Activated CD4-positive, alpha-beta memory T cell treated with anti-CD3 and anti-CD28 coated beads, Interleukin-2, amount 10 ng/mL, durations not matched to agents 7 days and 5 days (primary cell): ENCODE results near the gene PI4KB. TPM values are rescaled to one million over a fixed set of nuclear protein-coding genes. Genes with fewer than 3 reads are reported as not detected.
"Not testable (repeated sequence)": the region's sequence is repeated elsewhere in the genome, so short reads cannot be mapped to it uniquely, and the experiment has no call there.

Experiments
- CTCF ChIA-PET: fragments of 350-600 bp; sonication (Branson Sonifier 250); formaldehyde crosslinking; loops from one replicate; lab custom pipeline; 2021; ENCODE audit warnings: antibody characterized with exemption, inconsistent platforms; lab: Charles Lee
- POLR2A ChIA-PET: fragments of 350-600 bp; sonication (Branson Sonifier 250); formaldehyde crosslinking; loops from one replicate; lab custom pipeline; 2021; ENCODE audit warnings: antibody characterized with exemption; lab: Charles Lee
- DNase-seq: peaks from one replicate; pipeline ENCODE4 v3.0.0-alpha.2; 2020
- H3K27ac Mint-ChIP-seq: one replicate; pipeline ENCODE4 v1.8.0; 2021; ENCODE audit warnings: mild to moderate bottlenecking, mixed read lengths
- H3K27me3 Mint-ChIP-seq: one replicate; pipeline ENCODE4 v1.8.0; 2021; ENCODE audit warnings: mixed read lengths
- H3K36me3 Mint-ChIP-seq: one replicate; pipeline ENCODE4 v1.8.0; 2021; ENCODE audit warnings: low read depth, mixed read lengths
- H3K4me1 Mint-ChIP-seq: one replicate; pipeline ENCODE4 v1.8.0; 2021; ENCODE audit warnings: mixed read lengths
- H3K4me3 Mint-ChIP-seq: one replicate; pipeline ENCODE4 v1.8.0; 2021; ENCODE audit warnings: mild to moderate bottlenecking, mixed read lengths
- H3K9me3 Mint-ChIP-seq: one replicate; pipeline ENCODE4 v1.8.0; 2021; ENCODE audit warnings: mixed read lengths
- total RNA-seq, 2 experiments: library from RNA; stranded (reverse); gene quantifications; one replicate each; pipeline ENCODE4 v1.2.3, GENCODE V29; 2021

PI4KB gene
- total RNA-seq, 2 experiments from 2014 or later, result 71.2 to 72.9 TPM

DNA sequence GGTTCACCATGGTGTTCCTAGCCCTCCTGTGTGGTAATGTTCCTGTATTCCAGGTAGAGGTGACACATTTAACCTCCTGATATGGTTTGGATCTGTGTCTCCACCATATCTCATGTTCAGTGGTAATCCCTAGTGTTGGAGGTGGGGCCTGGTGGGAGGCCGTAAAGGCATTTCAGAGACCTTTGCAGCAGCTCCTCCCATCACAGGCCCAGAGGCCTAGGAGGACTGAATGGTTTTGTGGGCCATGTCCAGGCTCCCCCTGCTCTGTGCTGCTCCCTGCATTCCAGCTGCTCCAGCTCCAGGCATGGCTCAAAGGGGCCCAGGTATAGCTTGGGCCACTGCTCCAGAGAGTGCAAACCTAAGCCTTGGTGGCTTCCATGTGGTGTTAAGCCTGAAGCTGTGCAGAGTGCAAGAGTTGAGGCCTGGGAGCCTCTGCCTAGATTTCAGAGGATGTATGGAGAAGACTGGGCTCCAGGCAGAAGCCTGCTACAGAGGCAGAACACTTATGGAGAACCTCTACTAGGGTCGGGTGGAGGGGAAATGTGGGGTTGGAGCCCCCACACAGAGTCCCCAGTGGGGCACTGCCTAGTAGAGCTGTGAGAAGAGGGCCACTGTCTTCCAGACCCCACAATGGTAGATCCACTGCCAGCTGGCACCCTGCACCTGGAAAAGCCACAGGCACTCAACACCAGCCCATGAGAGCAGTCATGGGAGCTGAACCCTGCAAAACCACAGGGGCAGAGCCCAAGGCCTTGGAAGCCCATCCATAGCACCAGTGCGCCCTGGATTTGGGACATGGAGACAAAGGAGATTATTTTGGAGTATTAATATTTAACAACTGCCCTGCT, 35.3 kb upstream of the PI4KB start:
- H3K4me3 Mint-ChIP-seq, result no peak overlapping the region
- peaks cover 24% of the 10 kb centered on the region for H3K9me3 Mint-ChIP-seq
- ChIA-PET CTCF (no interaction called here), POLR2A (no interaction called here)
- H3K27me3 Mint-ChIP-seq, result no peaks in the 10 kb centered on the region
- H3K4me1 Mint-ChIP-seq, result no peaks in the 10 kb centered on the region
- no peak for DNase-seq
- H3K36me3 Mint-ChIP-seq, result peaks cover 5% of the 10 kb centered on the region
- H3K27ac Mint-ChIP-seq, result no peak overlapping the region

DNA sequence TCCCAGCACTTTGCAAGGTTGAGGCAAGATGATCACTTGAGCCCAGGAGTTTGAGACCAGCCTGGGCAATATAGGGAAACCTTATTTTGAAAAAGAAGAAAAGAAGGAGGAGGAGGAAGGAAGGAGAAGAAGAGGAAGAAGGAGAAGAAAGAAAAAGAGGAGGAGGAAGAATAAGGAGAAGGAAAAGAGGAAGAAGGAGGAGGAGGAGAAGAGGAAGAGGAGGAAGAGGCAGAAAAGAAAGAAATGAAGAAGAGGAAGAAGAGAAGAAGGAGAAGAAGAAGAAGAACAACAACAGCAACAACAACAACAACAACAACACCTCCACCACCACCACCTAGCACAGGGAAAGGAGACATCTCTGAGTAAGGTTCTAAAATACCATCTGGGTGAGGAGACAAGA, 34.7 kb upstream of the PI4KB start:
- H3K27me3 Mint-ChIP-seq, result no peaks in the 10 kb centered on the region
- no peaks in the 10 kb centered on the region for H3K4me1 Mint-ChIP-seq
- ChIA-PET CTCF (no interaction called here), POLR2A (no interaction called here)
- no peak overlapping the region for H3K4me3 Mint-ChIP-seq
- no peak for DNase-seq
- peaks cover 5% of the 10 kb centered on the region for H3K36me3 Mint-ChIP-seq
- H3K9me3 Mint-ChIP-seq, result peaks cover 24% of the 10 kb centered on the region
- H3K27ac Mint-ChIP-seq, result no peak overlapping the region

DNA sequence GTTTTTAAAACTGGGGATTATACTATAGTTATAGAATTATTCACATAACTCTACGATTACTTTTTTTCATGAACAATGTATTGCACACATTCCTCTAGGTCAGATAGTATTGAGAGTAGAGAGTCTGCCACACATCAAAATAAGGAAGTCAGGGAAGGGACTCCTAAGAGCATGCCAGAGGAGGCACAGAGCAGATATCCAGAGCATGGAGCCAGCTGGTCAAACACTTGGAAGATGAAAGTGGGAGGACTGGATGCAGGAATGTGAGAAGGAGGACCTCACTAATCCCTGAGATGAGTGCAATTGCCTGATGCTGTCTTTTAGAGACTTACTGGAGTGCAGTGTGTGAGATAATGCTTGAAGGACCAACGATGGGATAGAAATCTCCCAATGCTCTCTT, 29.5 kb upstream of the PI4KB start:
- H3K4me1 Mint-ChIP-seq, result no peaks in the 10 kb centered on the region
- POLR2A ChIA-PET, result interaction anchor here (0.7 to 1.2 kb wide), 2 partner anchors 9 to 14 kb away, joined by 3 to 5 read pairs; no protein-coding TSS in a partner anchor
- H3K9me3 Mint-ChIP-seq, result peaks cover 15% of the 10 kb centered on the region
- no peak for DNase-seq
- H3K4me3 Mint-ChIP-seq, result no peak overlapping the region
- peaks cover 8% of the 10 kb centered on the region for H3K36me3 Mint-ChIP-seq
- CTCF ChIA-PET, result interaction anchor here (0.6 to 1.7 kb wide), 2 partner anchors 16 to 23 kb away, joined by 3 to 4 read pairs; no protein-coding TSS in a partner anchor
- no peak overlapping the region for H3K27ac Mint-ChIP-seq
- H3K27me3 Mint-ChIP-seq, result peaks cover 2% of the 10 kb centered on the region

DNA sequence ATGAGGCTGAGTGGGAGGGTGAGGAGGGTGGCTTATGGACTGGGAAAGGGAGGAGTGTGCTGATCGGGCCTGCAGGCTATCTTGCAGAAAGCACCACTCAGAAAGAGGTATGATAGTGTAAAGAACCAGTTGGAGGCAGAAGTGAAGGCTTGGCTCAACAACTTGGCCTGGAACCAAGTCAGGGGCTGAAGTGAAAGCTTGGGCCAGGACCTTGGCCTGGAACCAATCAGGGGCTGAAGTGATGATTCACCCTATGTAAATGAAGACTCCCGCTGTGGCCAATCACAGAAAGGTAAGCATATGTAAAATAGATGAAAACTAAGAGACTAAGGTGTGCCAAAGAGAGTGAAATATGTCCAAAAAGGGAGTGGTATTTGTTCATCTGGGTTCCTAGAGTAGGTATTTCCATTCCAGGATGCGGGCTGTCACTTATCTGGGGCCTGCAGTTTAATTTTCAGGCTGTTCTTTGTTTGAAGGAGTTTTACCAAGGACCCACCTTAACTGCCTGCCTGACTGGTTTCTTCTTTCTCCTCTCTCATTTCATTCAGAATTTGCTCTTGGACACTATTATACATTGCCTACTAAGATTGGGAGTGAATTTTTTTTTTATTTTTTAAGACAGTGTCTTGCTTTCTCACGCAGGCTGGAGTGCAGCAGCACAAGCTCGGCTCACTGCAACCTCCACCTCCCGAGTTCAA, 25.0 kb upstream of the PI4KB start:
- peaks cover 9% of the 10 kb centered on the region for H3K36me3 Mint-ChIP-seq
- no peak overlapping the region for H3K27ac Mint-ChIP-seq
- no peak overlapping the region for H3K4me3 Mint-ChIP-seq
- no peak for DNase-seq
- CTCF ChIA-PET, result interaction anchor here (5.3 kb wide), 1 partner anchor 12 kb away, joined by 25 read pairs; no protein-coding TSS in a partner anchor
- peaks cover 2% of the 10 kb centered on the region for H3K27me3 Mint-ChIP-seq
- POLR2A ChIA-PET, result no interaction called here
- H3K4me1 Mint-ChIP-seq, result peaks cover 10% of the 10 kb centered on the region
- peaks cover 11% of the 10 kb centered on the region for H3K9me3 Mint-ChIP-seq

- H3K27me3 Mint-ChIP-seq, result not testable (repeated sequence)
These were observed 23.1 kb upstream of the PI4KB start for GRCh38 chr1:151350323-151350722.

DNA sequence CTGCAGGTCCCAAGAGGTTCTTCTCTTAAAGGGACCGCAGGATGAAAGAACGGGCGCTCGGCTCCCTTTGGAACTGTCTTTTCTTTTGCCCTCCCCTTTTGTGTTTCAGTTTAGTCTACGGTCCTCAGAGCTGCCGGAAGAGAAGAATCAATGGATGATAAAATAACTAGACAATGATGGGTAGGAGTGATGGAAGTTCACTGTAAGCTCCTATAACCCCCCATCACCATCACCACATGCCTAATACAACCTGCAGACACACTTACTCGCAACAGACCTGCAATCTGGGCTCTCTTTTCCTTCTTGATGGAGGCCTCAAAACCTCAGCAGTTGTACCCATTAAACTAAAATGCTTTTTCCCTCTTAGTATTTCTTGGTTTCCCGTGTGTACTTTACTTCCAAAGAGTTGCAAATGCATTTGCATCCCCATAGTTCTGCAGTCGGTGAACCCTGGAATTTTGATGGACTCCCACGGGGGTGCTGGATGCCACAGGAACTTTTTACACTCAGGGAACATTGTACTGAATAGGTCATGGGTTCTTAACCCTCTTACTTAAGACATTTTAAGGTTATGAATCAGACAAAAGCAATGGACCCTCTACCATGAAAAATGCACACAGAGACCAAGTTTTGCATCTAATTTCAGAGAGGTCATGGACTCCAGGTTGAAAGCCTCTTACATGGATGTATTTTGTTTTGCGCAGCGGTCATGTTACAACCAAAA, 20.5 kb upstream of the PI4KB start:
- H3K4me1 Mint-ChIP-seq, result peaks cover 39% of the 10 kb centered on the region
- peak overlapping the region; percentile 88 for H3K4me3 Mint-ChIP-seq
- peaks cover 48% of the 10 kb centered on the region for H3K36me3 Mint-ChIP-seq
- no peak for DNase-seq
- H3K27ac Mint-ChIP-seq, result peak overlapping the region; percentile 94
- ChIA-PET CTCF (interaction anchor here (1.8 kb wide), 1 partner anchor 47 kb away, joined by 4 read pairs; no protein-coding TSS in a partner anchor), POLR2A (interaction anchor here (0.5 to 2.3 kb wide), 12 partner anchors 8 to 112 kb away, joined by 3 to 15 read pairs (median 5); partner anchors contain the start of genes PI4KB, POGZ, PSMB4 and PSMD4)
- peaks cover 11% of the 10 kb centered on the region for H3K9me3 Mint-ChIP-seq
- no peaks in the 10 kb centered on the region for H3K27me3 Mint-ChIP-seq

More at GRCh38 chr1:151350323-151350722, 23.1 kb upstream of the PI4KB start:
- peaks cover 11% of the 10 kb centered on the region for H3K9me3 Mint-ChIP-seq
- not testable (repeated sequence) for H3K4me3 Mint-ChIP-seq, DNase-seq, H3K27ac Mint-ChIP-seq
- peaks cover 25% of the 10 kb centered on the region for H3K4me1 Mint-ChIP-seq
- POLR2A ChIA-PET, result interaction anchor here (2.0 kb wide), 1 partner anchor 50 kb away, joined by 7 read pairs; the partner anchor contains the start of gene PSMB4
- CTCF ChIA-PET, result interaction anchor here (1.3 to 5.3 kb wide), 2 partner anchors 10 to 49 kb away, joined by 3 to 25 read pairs; no protein-coding TSS in a partner anchor
- H3K36me3 Mint-ChIP-seq, result peaks cover 24% of the 10 kb centered on the region

GRCh38 chr1:151346769-151347522, 19.7 kb upstream of the PI4KB start, which contains the start of gene RFX5:
RFX5 (minus strand) TSS chr1:151347252; CDS start chr1:151346320, 932 bp downstream.
- no peaks in the 10 kb centered on the region for H3K27me3 Mint-ChIP-seq
- ChIA-PET CTCF (interaction anchor here (1.8 kb wide), 1 partner anchor 46 kb away, joined by 4 read pairs; no protein-coding TSS in a partner anchor), POLR2A (interaction anchor here (0.9 to 2.3 kb wide), 10 partner anchors 9 to 112 kb away, joined by 3 to 15 read pairs (median 5); partner anchors contain the start of genes PI4KB, POGZ, PSMB4 and PSMD4)
- DNase-seq, result peak; percentile 96
- H3K27ac Mint-ChIP-seq, result peak within 1 kb of the TSS; percentile 94
- peaks cover 7% of the 10 kb centered on the region for H3K9me3 Mint-ChIP-seq
- H3K4me1 Mint-ChIP-seq, result peaks cover 39% of the 10 kb centered on the region
- peak within 1 kb of the TSS; percentile 88 for H3K4me3 Mint-ChIP-seq
- H3K36me3 Mint-ChIP-seq, result peaks cover 48% of the 10 kb centered on the region

DNA sequence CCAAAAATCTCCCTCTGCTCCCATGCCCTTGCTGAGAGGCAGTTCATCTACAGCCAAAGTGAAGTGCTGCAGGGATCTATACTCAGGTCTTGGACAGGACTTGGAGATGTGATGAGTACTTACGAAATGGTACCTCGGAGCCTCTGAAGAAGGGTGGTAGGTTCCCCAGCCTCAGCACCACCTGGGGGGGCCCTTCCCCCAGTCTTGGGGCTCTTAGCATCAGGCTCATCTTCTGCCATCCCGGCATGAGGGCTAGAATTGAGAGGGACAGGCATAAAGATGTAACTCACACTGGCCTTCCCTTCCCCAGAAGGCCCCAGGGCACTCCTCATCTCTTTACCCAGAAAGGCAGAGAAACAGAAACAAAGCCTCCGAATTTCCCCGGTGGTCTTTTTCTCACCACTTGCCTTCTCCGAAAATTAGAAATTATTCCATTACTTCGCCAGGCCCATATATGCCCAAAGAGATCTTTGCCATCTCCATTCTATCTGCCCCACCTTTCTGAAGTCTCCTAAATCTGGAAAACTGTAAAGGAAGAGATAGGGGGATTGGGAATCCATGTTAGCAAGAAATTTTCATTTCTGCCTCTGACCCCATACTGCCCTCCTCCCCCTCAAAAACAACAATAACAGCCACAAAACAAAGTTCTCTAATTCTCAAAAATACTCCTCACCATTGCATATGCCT, 19.0 kb upstream of the PI4KB start:
- Mint-ChIP-seq H3K9me3 (peaks cover 3% of the 10 kb centered on the region), H3K27me3 (no peaks in the 10 kb centered on the region), H3K4me1 (peaks cover 39% of the 10 kb centered on the region), H3K4me3 (peak overlapping the region; percentile 88), H3K27ac (peak overlapping the region; percentile 94), H3K36me3 (peaks cover 48% of the 10 kb centered on the region)
- ChIA-PET POLR2A (interaction anchor here (0.6 to 2.3 kb wide), 8 partner anchors 8 to 113 kb away, joined by 3 to 15 read pairs (median 5); partner anchors contain the start of genes PI4KB, POGZ, PSMB4 and PSMD4), CTCF (interaction anchor here (0.5 kb wide), 1 partner anchor 246 kb away, joined by 4 read pairs; no protein-coding TSS in a partner anchor)
- DNase-seq, result no peak

DNA sequence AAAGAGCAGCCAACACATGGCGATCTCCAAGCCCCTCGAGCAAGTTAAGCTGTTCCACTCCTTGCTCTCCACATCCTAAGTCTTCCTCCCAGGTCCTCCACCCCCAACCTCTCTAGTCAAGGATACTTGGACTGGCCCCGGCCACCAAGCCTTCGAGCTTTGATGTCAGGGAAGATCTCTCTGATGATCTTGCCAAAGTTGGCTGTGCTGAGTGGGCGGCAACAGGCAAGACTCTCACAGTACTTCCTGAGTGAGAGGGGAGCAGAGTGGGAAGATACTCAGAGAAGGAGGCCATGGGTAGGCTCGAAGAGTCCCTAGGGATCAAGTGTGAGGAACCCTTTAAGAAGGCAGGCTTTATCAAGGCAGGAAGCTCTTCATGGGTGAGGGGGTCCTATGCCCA, 17.1 kb upstream of the PI4KB start:
- Mint-ChIP-seq H3K27me3 (no peaks in the 10 kb centered on the region), H3K4me3 (no peak overlapping the region), H3K4me1 (peaks cover 49% of the 10 kb centered on the region), H3K27ac (peak overlapping the region; percentile 26), H3K36me3 (peaks cover 50% of the 10 kb centered on the region), H3K9me3 (no peaks in the 10 kb centered on the region)
- POLR2A ChIA-PET, result interaction anchor here (1.0 to 1.8 kb wide), 6 partner anchors 14 to 89 kb away, joined by 3 to 7 read pairs (median 4); partner anchors contain the start of genes PI4KB, PSMB4 and ZNF687
- CTCF ChIA-PET, result interaction anchor here (1.4 kb wide), 1 partner anchor 44 kb away, joined by 11 read pairs; no protein-coding TSS in a partner anchor
- DNase-seq, result no peak

- no peaks in the 10 kb centered on the region for H3K27me3 Mint-ChIP-seq
- no peaks in the 10 kb centered on the region for H3K9me3 Mint-ChIP-seq
- H3K27ac Mint-ChIP-seq, result peak overlapping the region; percentile 18
- DNase-seq, result no peak
- H3K4me3 Mint-ChIP-seq, result no peak overlapping the region
- POLR2A ChIA-PET, result interaction anchor here (1.0 to 1.7 kb wide), 5 partner anchors 13 to 89 kb away, joined by 3 to 5 read pairs (median 4); partner anchors contain the start of genes PSMB4 and ZNF687
- CTCF ChIA-PET, result interaction anchor here (1.4 kb wide), 1 partner anchor 43 kb away, joined by 11 read pairs; no protein-coding TSS in a partner anchor
- peaks cover 50% of the 10 kb centered on the region for H3K36me3 Mint-ChIP-seq
- H3K4me1 Mint-ChIP-seq, result peaks cover 49% of the 10 kb centered on the region
These were observed 16.4 kb upstream of the PI4KB start for GRCh38 chr1:151343587-151343986.
